NCI-H748 (cell line): ENCODE results near the gene PLIN5.

Experiments used
- DNase-seq: peaks from one replicate; lab custom pipeline; 2025; ENCODE audit not compliant: unreplicated experiment; lab: John Stamatoyannopoulos, UW

The PLIN5 gene

GRCh38 chr19:4506449-4507149 lies 28.4 kb downstream of the PLIN5 start:
- DNase-seq: no peak

GRCh38 chr19:4505570-4506448 lies 29.2 kb downstream of the PLIN5 start:
- DNase-seq: no peak

GRCh38 chr19:4504891-4505569 lies 30.0 kb downstream of the PLIN5 start:
- no peak for DNase-seq

GRCh38 chr19:4504297-4504701 lies 30.7 kb downstream of the PLIN5 start:
- DNase-seq: no peak

GRCh38 chr19:4503825-4504170 lies 31.2 kb downstream of the PLIN5 start:
- DNase-seq: no peak

GRCh38 chr19:4503132-4503824 lies 31.7 kb downstream of the PLIN5 start:
- DNase-seq: no peak

GRCh38 chr19:4502282-4503131 lies 32.5 kb downstream of the PLIN5 start:
- no peak for DNase-seq

GRCh38 chr19:4501691-4502090 lies 33.3 kb downstream of the PLIN5 start:
- no peak for DNase-seq

GRCh38 chr19:4500841-4501591 lies 34.0 kb downstream of the PLIN5 start:
- no peak for DNase-seq

GRCh38 chr19:4499855-4500254 lies 35.2 kb downstream of the PLIN5 start:
- DNase-seq: no peak

GRCh38 chr19:4499318-4499717 lies 35.7 kb downstream of the PLIN5 start:
- no peak for DNase-seq

GRCh38 chr19:4498694-4499093 lies 36.3 kb downstream of the PLIN5 start:
- DNase-seq: no peak

GRCh38 chr19:4497770-4498389 lies 37.1 kb downstream of the PLIN5 start:
- DNase-seq: no peak

GRCh38 chr19:4496304-4496703 lies 38.7 kb downstream of the PLIN5 start:
- no peak for DNase-seq

- DNase-seq: no peak
Observed at GRCh38 chr19:4495471-4495870, 39.6 kb downstream of the PLIN5 start.

- no peak for DNase-seq
Observed at GRCh38 chr19:4494691-4495064, 40.3 kb downstream of the PLIN5 start.

GRCh38 chr19:4493929-4494690 lies 40.9 kb downstream of the PLIN5 start:
- DNase-seq: no peak

- DNase-seq: no peak
Observed at GRCh38 chr19:4493104-4493928, 41.7 kb downstream of the PLIN5 start.
